Osteocyte (in vitro differentiated cells): ENCODE results near the gene EFCAB12. TPM values are rescaled to one million over a fixed set of nuclear protein-coding genes. Genes with fewer than 3 reads are reported as not detected.
A peak's percentile ranks its signal among the peaks of the same experiment; 100 is the strongest.
"Not testable (repeated sequence)": the region's sequence is repeated elsewhere in the genome, so short reads cannot be mapped to it uniquely, and the experiment has no call there.

Experiments used
- DNase-seq: peaks from one replicate; pipeline ENCODE4 v3.0.0; 2021; ENCODE audit warnings: mixed read lengths; ENCODE audit not compliant: unreplicated experiment; ENCODE audit errors: extremely low spot score
- H3K27ac Mint-ChIP-seq: one replicate; pipeline ENCODE4 v1.8.0; 2021; ENCODE audit warnings: mild to moderate bottlenecking, mixed read lengths; ENCODE audit not compliant: unreplicated experiment
- H3K27me3 Mint-ChIP-seq: one replicate; pipeline ENCODE4 v1.8.0; 2021; ENCODE audit warnings: mixed read lengths; ENCODE audit not compliant: unreplicated experiment
- H3K36me3 Mint-ChIP-seq: one replicate; pipeline ENCODE4 v1.8.0; 2021; ENCODE audit warnings: mixed read lengths; ENCODE audit not compliant: unreplicated experiment
- H3K4me1 Mint-ChIP-seq: one replicate; pipeline ENCODE4 v1.8.0; 2021; ENCODE audit warnings: mixed read lengths; ENCODE audit not compliant: unreplicated experiment
- H3K4me3 Mint-ChIP-seq: one replicate; pipeline ENCODE4 v1.8.0; 2021; ENCODE audit warnings: mild to moderate bottlenecking, moderate library complexity, mixed read lengths; ENCODE audit not compliant: unreplicated experiment
- H3K9me3 Mint-ChIP-seq: one replicate; pipeline ENCODE4 v1.8.0; 2021; ENCODE audit warnings: mixed read lengths; ENCODE audit not compliant: unreplicated experiment
- CTCF ChIP-seq: fragments of 200-600 bp; sonication (generic); IDR thresholded peaks from 2 replicates; pipeline ENCODE4 v1.5.0; 2021; ENCODE audit warnings: antibody characterized with exemption, mild to moderate bottlenecking, moderate library complexity
- total RNA-seq: library from RNA; stranded (reverse); gene quantifications from 2 replicates; pipeline ENCODE4 v1.2.1, GENCODE V29; 2021

Gene EFCAB12
- total RNA-seq, 1 donor from 2014 or later, result 0.30 TPM

- Mint-ChIP-seq H3K4me3 (peak overlapping the region; percentile 98), H3K27me3 (no peaks in the 10 kb centered on the region), H3K27ac (peak overlapping the region; percentile 97), H3K4me1 (peaks cover 18% of the 10 kb centered on the region), H3K9me3 (no peaks in the 10 kb centered on the region), H3K36me3 (no peaks in the 10 kb centered on the region)
- no peak for DNase-seq
- TF ChIP-seq CTCF, result no peak
Measured at GRCh38 chr3:129398803-129399144, 29.7 kb downstream of the EFCAB12 start.

- not testable (repeated sequence) for H3K27ac Mint-ChIP-seq, H3K27me3 Mint-ChIP-seq, H3K9me3 Mint-ChIP-seq, H3K4me3 Mint-ChIP-seq, DNase-seq
- H3K4me1 Mint-ChIP-seq, result peaks cover 26% of the 10 kb centered on the region
- peaks cover 22% of the 10 kb centered on the region for H3K36me3 Mint-ChIP-seq
Measured at GRCh38 chr3:129393760-129394564, 34.5 kb downstream of the EFCAB12 start.

GRCh38 chr3:129393271-129393670 is 35.2 kb downstream of the EFCAB12 start:
- DNase-seq, result no peak
- Mint-ChIP-seq H3K9me3 (no peaks in the 10 kb centered on the region), H3K4me1 (peaks cover 27% of the 10 kb centered on the region), H3K4me3 (no peak overlapping the region), H3K27ac (no peak overlapping the region), H3K27me3 (no peaks in the 10 kb centered on the region), H3K36me3 (peaks cover 22% of the 10 kb centered on the region)
- no peak for TF ChIP-seq CTCF

GRCh38 chr3:129392106-129392887 is 36.1 kb downstream of the EFCAB12 start:
- Mint-ChIP-seq H3K4me1 (peaks cover 28% of the 10 kb centered on the region), H3K36me3 (peaks cover 27% of the 10 kb centered on the region)
- H3K27me3 Mint-ChIP-seq, DNase-seq, H3K9me3 Mint-ChIP-seq, H3K4me3 Mint-ChIP-seq, H3K27ac Mint-ChIP-seq: not testable (repeated sequence)

- peaks cover 28% of the 10 kb centered on the region for H3K36me3 Mint-ChIP-seq
- not testable (repeated sequence) for H3K27me3 Mint-ChIP-seq, H3K9me3 Mint-ChIP-seq
Measured at GRCh38 chr3:129391583-129391982, 36.9 kb downstream of the EFCAB12 start.

GRCh38 chr3:129389572-129389937 is 38.9 kb downstream of the EFCAB12 start:
- TF ChIP-seq CTCF, result no peak
- Mint-ChIP-seq H3K4me1 (peaks cover 24% of the 10 kb centered on the region), H3K36me3 (peaks cover 28% of the 10 kb centered on the region), H3K27me3 (no peaks in the 10 kb centered on the region), H3K4me3 (no peak overlapping the region), H3K27ac (peak overlapping the region; percentile 57), H3K9me3 (no peaks in the 10 kb centered on the region)
- no peak for DNase-seq

More at GRCh38 chr3:129391583-129391982, 36.9 kb downstream of the EFCAB12 start:
- H3K4me1 Mint-ChIP-seq, result peaks cover 24% of the 10 kb centered on the region
- not testable (repeated sequence) for DNase-seq, H3K27ac Mint-ChIP-seq, H3K4me3 Mint-ChIP-seq

- Mint-ChIP-seq H3K27ac (peak overlapping the region; percentile 68), H3K4me1 (peaks cover 24% of the 10 kb centered on the region), H3K36me3 (peaks cover 28% of the 10 kb centered on the region)
- not testable (repeated sequence) for H3K4me3 Mint-ChIP-seq, H3K27me3 Mint-ChIP-seq, H3K9me3 Mint-ChIP-seq, DNase-seq
Measured at GRCh38 chr3:129388791-129389571, 39.5 kb downstream of the EFCAB12 start.
